ENCODE data around the gene ALDH3B1. TPM values are rescaled to one million over a fixed set of nuclear protein-coding genes. Genes with fewer than 3 reads are reported as not detected.
A peak's percentile ranks its signal among the peaks of the same experiment; 100 is the strongest.
"Not testable (repeated sequence)": the region's sequence is repeated elsewhere in the genome, so short reads cannot be mapped to it uniquely, and the experiment has no call there.

ALDH3B1 gene
- polyA plus RNA-seq, 3 donors, result 79.8 to 89.1 (median 86.7) TPM

GRCh38 chr11:67981226-67981625, 28.9 kb upstream of the ALDH3B1 start:
- H3K9ac ChIP-seq (ENCODE audit: insufficient read depth, low read length, poor library complexity, severe bottlenecking); intact Hi-C loops (cut with micrococcal nuclease); H3K4me3 ChIP-seq (replicated peaks in 1 of 3; ENCODE audit: low read depth in 2 of 3, low read length in 3 of 3); H3K4me3 Mint-ChIP-seq; H3K79me2 ChIP-seq (ENCODE audit: insufficient read depth, low read length); H3K9me3 ChIP-seq (replicated peaks in 1 of 2; ENCODE audit: control insufficient read depth in 1 of 2, insufficient read depth in 1 of 2, low read length in 2 of 2); H3K36me3 ChIP-seq (replicated peaks in 1 of 2; ENCODE audit: control insufficient read depth in 1 of 2, insufficient read depth in 2 of 2, low read length in 2 of 2); DNase-seq; H3K4me1 Mint-ChIP-seq; H3K27ac ChIP-seq (ENCODE audit: low read depth in 1 of 2, low read length in 2 of 2); H2AFZ ChIP-seq (ENCODE audit: insufficient read depth, low read depth, low read length, poor library complexity, severe bottlenecking); H3K4me1 ChIP-seq (ENCODE audit: control insufficient read depth in 1 of 2, insufficient read depth in 2 of 2, low read length in 2 of 2); H3K9me3 Mint-ChIP-seq; H3K4me2 ChIP-seq (replicated peaks; ENCODE audit: extremely low read depth, low read length, poor library complexity, severe bottlenecking); H3K27me3 ChIP-seq (ENCODE audit: control insufficient read depth in 2 of 2, insufficient read depth in 2 of 2, low read length in 2 of 2); H3K36me3 Mint-ChIP-seq; H4K20me1 ChIP-seq (ENCODE audit: insufficient read depth, low read length): not testable (repeated sequence)
- peaks cover 16 to 21% (median 18%) of the 10 kb centered on the region in 3 donors for H3K27me3 Mint-ChIP-seq (ENCODE audit: low read depth in 3 of 3)
- H3K27ac Mint-ChIP-seq, result peak overlapping the region in 1 of 7 donors; percentile 79
- WGBS (ENCODE audit: insufficient coverage), result 100% methylated on average over 10 of the region's 10 CpGs

- intact Hi-C loops (cut with micrococcal nuclease); H3K4me3 Mint-ChIP-seq; H3K27ac ChIP-seq (ENCODE audit: low read depth in 1 of 2, low read length in 2 of 2); H3K79me2 ChIP-seq (ENCODE audit: insufficient read depth, low read length); H3K4me1 ChIP-seq (ENCODE audit: control insufficient read depth in 1 of 2, insufficient read depth in 2 of 2, low read length in 2 of 2); H3K4me1 Mint-ChIP-seq; H2AFZ ChIP-seq (ENCODE audit: insufficient read depth, low read depth, low read length, poor library complexity, severe bottlenecking); DNase-seq; H3K27me3 ChIP-seq (ENCODE audit: control insufficient read depth in 2 of 2, insufficient read depth in 2 of 2, low read length in 2 of 2); H3K36me3 Mint-ChIP-seq; H3K27ac Mint-ChIP-seq; H3K36me3 ChIP-seq (replicated peaks in 1 of 2; ENCODE audit: control insufficient read depth in 1 of 2, insufficient read depth in 2 of 2, low read length in 2 of 2); H3K4me3 ChIP-seq (replicated peaks in 1 of 3; ENCODE audit: low read depth in 2 of 3, low read length in 3 of 3); H3K9ac ChIP-seq (ENCODE audit: insufficient read depth, low read length, poor library complexity, severe bottlenecking); H3K9me3 Mint-ChIP-seq; H3K9me3 ChIP-seq (replicated peaks in 1 of 2; ENCODE audit: control insufficient read depth in 1 of 2, insufficient read depth in 1 of 2, low read length in 2 of 2); H3K4me2 ChIP-seq (replicated peaks; ENCODE audit: extremely low read depth, low read length, poor library complexity, severe bottlenecking); H4K20me1 ChIP-seq (ENCODE audit: insufficient read depth, low read length): not testable (repeated sequence)
- WGBS (ENCODE audit: insufficient coverage), result no CpG with 5 or more reads among the region's 17 CpGs
- H3K27me3 Mint-ChIP-seq (ENCODE audit: low read depth in 3 of 3), result peaks cover 13 to 21% (median 16%) of the 10 kb centered on the region in 3 donors
These were observed 27.8 kb upstream of the ALDH3B1 start for GRCh38 chr11:67982255-67982857.

- intact Hi-C loops (cut with micrococcal nuclease), result no loop called here
- Histone ChIP-seq H2AFZ (ENCODE audit: insufficient read depth, low read depth, low read length, poor library complexity, severe bottlenecking) (no peak overlapping the region), H3K79me2 (ENCODE audit: insufficient read depth, low read length) (no peaks in the 10 kb centered on the region), H3K36me3 (replicated peaks in 1 of 2; ENCODE audit: control insufficient read depth in 1 of 2, insufficient read depth in 2 of 2, low read length in 2 of 2) (no peaks in the 10 kb centered on the region), H3K4me1 (ENCODE audit: control insufficient read depth in 1 of 2, insufficient read depth in 2 of 2, low read length in 2 of 2) (no peaks in the 10 kb centered on the region), H3K4me3 (replicated peaks in 1 of 3; ENCODE audit: low read depth in 2 of 3, low read length in 3 of 3) (no peak overlapping the region), H3K4me2 (replicated peaks; ENCODE audit: extremely low read depth, low read length, poor library complexity, severe bottlenecking) (no peak overlapping the region), H3K27me3 (ENCODE audit: control insufficient read depth in 2 of 2, insufficient read depth in 2 of 2, low read length in 2 of 2) (peaks cover 0 to under 1% of the 10 kb centered on the region in 2 donors), H3K9me3 (replicated peaks in 1 of 2; ENCODE audit: control insufficient read depth in 1 of 2, insufficient read depth in 1 of 2, low read length in 2 of 2) (no peaks in the 10 kb centered on the region), H3K9ac (ENCODE audit: insufficient read depth, low read length, poor library complexity, severe bottlenecking) (no peak overlapping the region), H4K20me1 (ENCODE audit: insufficient read depth, low read length) (no peaks in the 10 kb centered on the region), H3K27ac (ENCODE audit: low read depth in 1 of 2, low read length in 2 of 2) (no peak overlapping the region)
- no peaks in the 10 kb centered on the region for H3K4me1 Mint-ChIP-seq
- WGBS (ENCODE audit: insufficient coverage), result 82% methylated on average over 10 of the region's 29 CpGs
- TF ChIP-seq CTCF (IDR thresholded peaks at IDR 0.05), result no peak
- H3K4me3 Mint-ChIP-seq, result no peak overlapping the region
- no peaks in the 10 kb centered on the region for H3K36me3 Mint-ChIP-seq
- no peaks in the 10 kb centered on the region for H3K9me3 Mint-ChIP-seq
- peaks cover 9 to 19% (median 13%) of the 10 kb centered on the region in 3 donors for H3K27me3 Mint-ChIP-seq (ENCODE audit: low read depth in 3 of 3)
- H3K27ac Mint-ChIP-seq, result no peak overlapping the region
- no peak for DNase-seq
These were observed 26.2 kb upstream of the ALDH3B1 start for GRCh38 chr11:67983951-67984350.

GRCh38 chr11:67985302-67985701, 24.8 kb upstream of the ALDH3B1 start:
- H3K4me1 ChIP-seq (ENCODE audit: control insufficient read depth in 1 of 2, insufficient read depth in 2 of 2, low read length in 2 of 2); H3K27ac ChIP-seq (ENCODE audit: low read depth in 1 of 2, low read length in 2 of 2); H3K4me1 Mint-ChIP-seq; H3K9ac ChIP-seq (ENCODE audit: insufficient read depth, low read length, poor library complexity, severe bottlenecking); H3K9me3 Mint-ChIP-seq; H3K36me3 ChIP-seq (replicated peaks in 1 of 2; ENCODE audit: control insufficient read depth in 1 of 2, insufficient read depth in 2 of 2, low read length in 2 of 2); H3K36me3 Mint-ChIP-seq; intact Hi-C loops (cut with micrococcal nuclease); H2AFZ ChIP-seq (ENCODE audit: insufficient read depth, low read depth, low read length, poor library complexity, severe bottlenecking); H3K4me3 ChIP-seq (replicated peaks in 1 of 3; ENCODE audit: low read depth in 2 of 3, low read length in 3 of 3); H3K9me3 ChIP-seq (replicated peaks in 1 of 2; ENCODE audit: control insufficient read depth in 1 of 2, insufficient read depth in 1 of 2, low read length in 2 of 2); H4K20me1 ChIP-seq (ENCODE audit: insufficient read depth, low read length); DNase-seq; H3K4me3 Mint-ChIP-seq; H3K27me3 ChIP-seq (ENCODE audit: control insufficient read depth in 2 of 2, insufficient read depth in 2 of 2, low read length in 2 of 2); H3K79me2 ChIP-seq (ENCODE audit: insufficient read depth, low read length); H3K27ac Mint-ChIP-seq; H3K4me2 ChIP-seq (replicated peaks; ENCODE audit: extremely low read depth, low read length, poor library complexity, severe bottlenecking): not testable (repeated sequence)
- 100% methylated on average over 1 of the region's 6 CpGs for WGBS (ENCODE audit: insufficient coverage)
- H3K27me3 Mint-ChIP-seq (ENCODE audit: low read depth in 3 of 3), result peaks cover 3 to 12% (median 8%) of the 10 kb centered on the region in 3 donors

All from CD14-positive monocyte (primary cell).